GM18498 (cell line): ENCODE measurements around the gene CARD11.
"Not testable (repeated sequence)": the region's sequence is repeated elsewhere in the genome, so short reads cannot be mapped to it uniquely, and the experiment has no call there.

Experiments used
- ATAC-seq: cut with Tn5 transposase; IDR thresholded peaks from one replicate; pipeline ENCODE4 v1.9.1; 2021; ENCODE audit warnings: mild to moderate bottlenecking, moderate library complexity; ENCODE audit not compliant: unreplicated experiment

The CARD11 gene

DNA sequence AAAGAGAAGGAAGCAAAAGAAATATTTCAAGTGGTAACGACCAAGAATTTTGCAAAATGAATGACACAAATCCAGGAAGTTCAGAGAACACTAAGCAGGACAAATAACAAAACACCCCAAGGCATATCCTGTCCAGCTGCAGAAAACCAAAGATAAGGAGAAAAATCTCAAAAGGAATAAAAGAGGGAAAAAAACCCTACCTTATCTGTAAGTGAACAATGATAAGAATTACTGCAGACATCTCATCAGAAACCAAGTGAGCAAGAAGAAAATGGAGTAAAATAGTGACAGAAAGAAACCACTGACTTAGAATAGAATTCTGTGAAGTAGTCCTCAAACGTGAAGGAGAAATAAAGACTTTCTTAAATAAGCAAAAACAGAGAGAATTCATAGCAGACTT lies 21.8 kb downstream of the CARD11 start:
- no peak for ATAC-seq

GRCh38 chr7:3021224-3021623 lies 22.4 kb downstream of the CARD11 start:
- not testable (repeated sequence) for ATAC-seq

GRCh38 chr7:3020416-3020815 lies 23.3 kb downstream of the CARD11 start:
- ATAC-seq, result no peak

DNA sequence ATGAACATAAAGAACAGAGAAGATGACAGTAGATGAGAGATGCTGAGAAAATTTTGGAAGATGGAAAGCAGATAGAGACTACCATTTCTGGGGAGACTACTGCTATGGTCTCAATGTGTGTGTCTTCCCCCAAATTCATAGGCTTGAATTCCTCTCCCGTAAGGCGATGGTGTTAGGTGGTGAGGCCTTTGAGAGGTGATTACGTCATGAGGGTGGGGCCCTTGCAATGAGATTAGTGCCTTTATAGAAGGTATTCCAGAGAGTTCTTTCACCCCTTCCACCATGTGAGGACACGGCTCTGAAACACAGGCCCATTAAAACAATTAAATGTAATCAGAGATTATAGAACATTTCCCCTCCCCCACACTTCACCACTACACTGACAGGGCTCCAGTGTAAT lies 23.9 kb downstream of the CARD11 start:
- ATAC-seq, result no peak

DNA sequence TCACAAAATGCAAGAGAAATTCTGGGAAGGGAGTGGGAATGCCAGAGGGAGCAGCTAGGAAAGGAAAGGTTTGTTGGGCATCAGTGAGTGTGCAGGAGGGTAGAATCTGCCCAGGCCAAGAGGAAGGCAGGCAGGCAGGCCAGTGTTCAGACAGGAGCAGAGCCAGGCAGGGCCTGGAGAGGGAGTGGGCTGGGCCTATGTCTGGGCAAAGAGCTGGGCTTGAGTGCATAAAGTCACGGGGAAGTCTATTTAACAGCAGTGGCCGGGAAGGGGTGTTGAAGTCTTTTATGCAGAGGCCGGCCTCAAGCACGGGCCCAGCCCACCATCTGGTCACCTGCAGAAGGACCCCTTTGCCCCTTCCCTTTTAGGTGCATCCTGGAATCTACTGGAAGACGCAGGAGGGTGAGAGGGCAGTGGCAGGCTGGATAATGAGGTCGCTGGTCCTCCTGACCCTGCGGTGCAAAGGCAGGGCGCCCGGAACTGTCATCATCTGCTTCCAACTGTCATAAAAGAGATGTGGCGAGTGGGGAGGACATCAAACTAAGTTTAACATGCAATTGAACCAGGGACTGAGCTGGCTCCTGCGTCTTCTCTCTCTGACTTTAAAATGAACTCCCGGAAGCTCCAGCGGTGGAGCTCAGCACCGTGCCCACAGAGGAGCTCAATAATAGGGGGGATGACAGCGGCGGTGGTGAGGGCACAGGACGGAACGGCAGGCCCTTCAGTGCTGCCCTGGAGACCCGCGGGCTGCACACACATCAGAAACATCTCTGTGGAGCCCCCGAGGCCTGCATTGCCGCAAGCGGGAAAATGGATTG lies 29.5 kb downstream of the CARD11 start:
- ATAC-seq, result no peak

DNA sequence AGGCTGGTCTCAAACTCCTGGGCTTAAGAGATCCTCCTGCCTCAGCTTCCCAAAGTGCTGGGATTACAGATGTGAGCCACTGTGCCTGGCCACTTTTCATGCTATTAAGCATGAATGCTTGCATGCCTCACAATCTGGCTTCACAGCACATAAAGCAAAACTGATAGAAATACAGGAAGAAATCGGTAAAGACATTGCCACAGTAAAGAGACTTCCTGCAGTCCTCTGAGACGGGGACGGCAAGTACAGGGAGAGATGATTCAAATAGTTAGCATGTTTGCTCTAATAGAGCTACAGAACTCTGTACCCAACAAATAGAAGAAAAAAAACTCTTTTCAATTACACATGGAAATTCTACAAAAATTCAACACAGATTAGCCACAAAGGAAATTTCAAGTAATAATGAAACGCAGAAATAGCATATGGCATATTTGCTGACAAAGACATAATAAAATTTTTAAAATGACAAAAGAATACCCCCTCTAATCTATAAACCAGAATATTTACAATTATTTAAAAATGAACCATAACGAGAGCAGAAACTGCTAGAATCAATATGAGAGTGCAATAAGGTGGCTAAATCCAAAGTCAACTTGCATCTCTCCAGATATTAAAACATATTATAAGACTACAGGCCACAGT lies 32.3 kb downstream of the CARD11 start:
- ATAC-seq, result no peak

GRCh38 chr7:3010161-3010560 lies 33.5 kb downstream of the CARD11 start:
- ATAC-seq, result no peak

DNA sequence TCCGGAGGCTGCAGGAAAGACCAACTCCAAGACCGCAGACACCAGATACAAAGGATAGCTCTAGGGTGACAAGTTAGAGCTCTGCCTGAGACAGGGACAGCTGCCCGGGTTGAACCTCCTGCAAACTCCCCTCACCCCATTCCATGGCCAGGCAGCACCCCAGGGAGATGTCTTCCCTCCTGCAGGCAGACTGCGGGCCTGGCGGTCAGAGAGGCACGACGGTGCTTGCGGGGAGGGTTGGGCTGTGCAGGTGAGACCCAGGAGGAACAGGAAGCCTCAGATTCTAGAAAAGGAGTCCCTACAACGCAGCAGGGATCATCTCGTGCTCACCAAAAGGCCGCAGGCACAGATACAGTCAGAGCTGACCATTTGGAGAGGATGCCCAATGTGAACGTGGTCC lies 34.6 kb downstream of the CARD11 start:
- ATAC-seq, result no peak

GRCh38 chr7:3008386-3008785 lies 35.3 kb downstream of the CARD11 start:
- no peak for ATAC-seq

- ATAC-seq, result no peak
Measured at GRCh38 chr7:3007696-3008095, 36.0 kb downstream of the CARD11 start.

DNA sequence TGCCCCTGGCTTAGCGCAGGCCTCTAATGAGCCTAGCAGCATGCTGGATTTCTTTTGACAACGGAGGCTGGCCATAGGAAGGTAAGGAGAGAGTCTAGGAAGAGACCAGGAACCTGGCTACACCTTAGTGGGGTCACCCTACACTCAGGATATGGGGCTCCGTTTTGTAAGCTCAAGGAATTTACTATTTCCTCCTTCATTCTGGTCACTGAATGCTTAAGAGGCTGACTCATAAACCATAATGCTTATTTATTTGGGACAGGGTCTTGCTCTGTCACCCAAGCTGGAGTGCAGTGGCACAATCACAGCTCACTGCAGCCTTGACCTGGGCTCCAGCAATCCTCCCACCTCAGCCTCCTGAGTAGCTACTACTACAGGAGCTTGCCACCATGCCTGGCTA lies 38.4 kb downstream of the CARD11 start:
- no peak for ATAC-seq

DNA sequence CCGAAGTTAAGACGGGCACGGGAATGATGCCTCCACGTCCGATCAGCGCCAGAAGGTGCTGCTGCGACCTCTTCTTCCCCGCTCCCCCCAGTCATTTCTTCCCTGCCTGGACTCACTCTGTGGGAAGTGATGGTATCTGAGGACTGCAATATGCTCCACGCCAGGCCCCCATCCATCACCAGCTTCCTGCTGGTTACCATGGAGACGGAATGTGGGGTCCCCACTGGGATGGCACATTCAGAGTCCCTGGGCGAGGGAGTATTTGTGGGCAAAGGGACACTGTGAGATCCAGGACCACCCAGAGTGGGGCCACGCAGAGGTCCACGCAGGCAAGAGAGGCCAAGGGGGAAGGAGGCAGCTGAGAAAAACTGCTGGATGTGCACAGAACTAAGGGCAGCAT lies 39.7 kb downstream of the CARD11 start:
- no peak for ATAC-seq

DNA sequence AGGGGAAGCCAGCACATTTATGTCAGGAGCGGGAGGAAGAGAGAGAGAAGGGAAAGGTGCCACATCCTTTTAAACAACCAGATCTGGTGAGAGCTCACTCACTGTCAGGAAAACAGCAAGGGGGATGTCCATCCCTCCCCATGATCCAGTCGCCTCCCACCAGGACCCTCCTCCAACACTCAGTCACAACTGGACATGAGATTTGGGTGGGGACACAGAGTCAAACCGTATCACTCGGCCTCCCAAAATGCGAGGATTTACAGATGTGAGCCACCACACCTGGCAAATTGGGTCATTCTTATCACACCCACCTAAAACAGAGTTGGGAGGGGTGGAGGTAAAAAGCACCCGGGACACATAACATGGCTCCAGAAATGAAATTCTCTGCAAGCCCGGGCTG lies 41.0 kb downstream of the CARD11 start:
- no peak for ATAC-seq

DNA sequence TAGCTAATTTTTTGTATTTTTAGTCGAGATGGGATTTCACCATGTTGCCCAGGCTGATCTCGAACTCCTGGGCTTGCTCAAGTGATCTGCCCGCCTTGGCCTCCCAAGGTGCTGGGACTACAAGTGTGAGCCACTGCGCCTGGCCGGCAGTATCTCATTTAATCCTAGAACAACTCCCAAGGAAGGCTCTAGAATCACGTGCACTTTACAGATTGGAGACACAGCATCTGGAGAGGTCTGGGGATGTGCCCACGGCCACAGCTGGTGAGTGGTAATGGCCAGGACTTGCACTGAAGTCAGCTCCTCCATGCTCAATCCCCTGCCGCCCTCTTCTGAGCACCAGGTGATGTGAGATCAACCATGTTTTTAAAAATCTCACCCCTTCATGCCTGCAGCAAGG lies 43.1 kb downstream of the CARD11 start:
- ATAC-seq, result no peak

DNA sequence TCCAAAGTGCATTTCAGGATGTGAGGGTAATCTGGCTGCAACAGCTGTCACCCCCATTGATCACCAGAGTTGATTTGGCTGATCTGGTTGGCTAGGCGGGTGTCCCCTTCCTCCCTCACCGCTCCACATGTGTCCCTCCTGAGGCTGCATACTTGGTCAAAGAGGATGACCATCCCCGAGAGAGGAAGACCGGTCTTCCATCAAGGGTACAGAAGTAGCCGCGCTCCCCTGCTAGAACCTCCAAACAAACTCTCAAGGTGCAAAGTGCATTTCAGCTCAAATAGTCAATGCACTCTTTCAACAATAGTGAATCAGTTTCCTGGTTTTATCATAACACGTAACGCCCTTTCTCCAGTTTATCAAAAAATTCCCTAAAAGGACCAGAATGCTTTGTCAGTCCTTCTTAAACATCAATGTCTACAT lies 44.6 kb downstream of the CARD11 start:
- no peak for ATAC-seq

DNA sequence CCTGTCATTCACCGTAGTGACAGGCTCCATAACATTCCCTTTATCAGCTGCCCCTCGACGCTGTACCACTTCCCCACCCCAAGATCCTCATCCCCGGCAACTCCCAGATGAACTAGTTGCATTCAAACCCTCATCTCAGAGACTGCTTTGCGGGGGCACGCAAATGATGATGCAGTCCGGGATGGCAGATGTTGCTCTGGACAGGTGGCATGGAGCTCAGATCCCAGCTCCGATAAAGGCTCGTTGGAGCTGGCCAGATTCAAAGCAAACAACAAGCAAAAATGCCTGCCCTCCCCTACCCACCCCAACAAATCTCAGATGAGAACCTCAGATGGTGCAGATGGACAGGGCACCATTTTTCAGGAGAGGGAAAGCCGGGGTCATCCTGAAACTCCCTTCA lies 46.7 kb downstream of the CARD11 start:
- ATAC-seq, result no peak

- ATAC-seq, result no peak
Measured at GRCh38 chr7:2996141-2996540, 47.5 kb downstream of the CARD11 start.

GRCh38 chr7:2993868-2994267 lies 49.8 kb downstream of the CARD11 start:
- ATAC-seq, result no peak

- no peak for ATAC-seq
Measured at GRCh38 chr7:2993396-2993795, 50.3 kb downstream of the CARD11 start.

DNA sequence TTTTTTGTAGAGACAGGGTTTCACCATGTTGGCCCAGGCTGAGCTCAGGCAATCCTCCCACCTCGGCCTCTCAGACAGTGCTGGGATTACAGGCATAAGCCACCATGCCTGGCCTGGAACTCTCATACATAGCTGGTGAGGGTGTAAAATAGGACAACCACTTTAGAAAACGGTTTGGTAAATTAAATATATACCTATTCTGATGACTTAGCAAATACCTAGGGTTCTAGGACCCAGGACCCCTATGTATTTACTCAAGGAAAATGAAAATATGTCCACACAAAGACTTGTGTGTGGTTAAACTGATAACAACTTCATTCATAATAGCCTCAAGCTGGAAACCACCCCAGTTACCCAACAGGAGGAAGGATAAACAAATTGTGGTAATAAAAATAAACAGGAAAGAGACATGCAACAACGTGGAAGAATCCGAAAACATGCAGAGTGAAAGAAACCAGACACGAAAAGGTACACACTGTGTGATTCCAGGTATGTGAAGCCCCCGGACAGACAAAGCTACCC lies 52.7 kb downstream of the CARD11 start:
- ATAC-seq, result no peak

DNA sequence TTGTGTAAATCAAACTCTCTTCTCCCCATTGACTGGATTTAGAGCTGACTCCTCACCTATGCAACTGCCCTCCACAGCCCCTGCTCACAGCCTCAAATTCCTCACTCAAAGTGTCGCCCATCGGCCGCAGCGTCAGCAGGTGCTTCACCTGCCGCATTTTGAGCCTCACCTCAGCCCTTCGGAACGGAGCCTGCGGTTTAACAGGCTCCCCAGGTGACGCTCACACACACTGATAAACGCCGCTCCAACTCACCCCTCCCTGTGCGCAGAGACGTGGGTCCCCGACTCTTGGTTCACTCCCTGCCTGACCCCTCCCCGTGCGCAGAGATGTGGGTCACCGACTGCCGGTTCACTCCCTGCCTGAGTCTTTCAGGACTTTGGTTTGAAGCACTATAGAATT lies 57.1 kb downstream of the CARD11 start:
- ATAC-seq, result no peak

DNA sequence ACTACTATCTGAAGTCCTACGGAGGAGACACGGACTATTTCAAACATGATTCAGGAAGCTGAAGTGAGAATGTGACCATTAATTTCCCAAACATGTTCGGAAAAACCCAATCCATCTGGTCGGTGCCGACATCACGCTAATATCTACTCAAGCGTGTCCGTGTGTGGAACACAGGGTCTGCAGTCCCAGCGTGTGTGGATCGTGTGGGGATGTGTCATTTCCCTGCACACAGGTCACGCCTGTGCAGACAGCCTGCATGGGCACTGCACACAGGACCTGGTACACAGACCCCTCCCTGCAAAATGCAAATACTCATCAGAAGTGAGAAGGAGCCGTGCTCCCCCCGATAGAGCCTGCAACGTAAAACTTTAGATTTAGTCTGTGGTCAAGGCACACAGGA lies 57.8 kb downstream of the CARD11 start:
- no peak for ATAC-seq
